Dermis microvascular lymphatic vessel endothelial cell (primary cell): ENCODE measurements around the gene MGAT5. TPM values are rescaled to one million over a fixed set of nuclear protein-coding genes. Genes with fewer than 3 reads are reported as not detected.
"Not testable (repeated sequence)": the region's sequence is repeated elsewhere in the genome, so short reads cannot be mapped to it uniquely, and the experiment has no call there.

ENCODE experiments used
- DNase-seq, 2 donors: peaks; one replicate each; pipeline versions ENCODE4 v3.0.0 to v3.0.0-alpha.2; 2010; ENCODE audit warnings: low read depth in 2 of 2
- total RNA-seq: library from RNA; depleted of rRNA; stranded (reverse); fragments of >200 nt; gene quantifications from 2 replicates; pipeline ENCODE4 v1.2.1, GENCODE V29; 2014

The MGAT5 gene
- total RNA-seq, 1 donor from 2014 or later, result 82.4 TPM

DNA sequence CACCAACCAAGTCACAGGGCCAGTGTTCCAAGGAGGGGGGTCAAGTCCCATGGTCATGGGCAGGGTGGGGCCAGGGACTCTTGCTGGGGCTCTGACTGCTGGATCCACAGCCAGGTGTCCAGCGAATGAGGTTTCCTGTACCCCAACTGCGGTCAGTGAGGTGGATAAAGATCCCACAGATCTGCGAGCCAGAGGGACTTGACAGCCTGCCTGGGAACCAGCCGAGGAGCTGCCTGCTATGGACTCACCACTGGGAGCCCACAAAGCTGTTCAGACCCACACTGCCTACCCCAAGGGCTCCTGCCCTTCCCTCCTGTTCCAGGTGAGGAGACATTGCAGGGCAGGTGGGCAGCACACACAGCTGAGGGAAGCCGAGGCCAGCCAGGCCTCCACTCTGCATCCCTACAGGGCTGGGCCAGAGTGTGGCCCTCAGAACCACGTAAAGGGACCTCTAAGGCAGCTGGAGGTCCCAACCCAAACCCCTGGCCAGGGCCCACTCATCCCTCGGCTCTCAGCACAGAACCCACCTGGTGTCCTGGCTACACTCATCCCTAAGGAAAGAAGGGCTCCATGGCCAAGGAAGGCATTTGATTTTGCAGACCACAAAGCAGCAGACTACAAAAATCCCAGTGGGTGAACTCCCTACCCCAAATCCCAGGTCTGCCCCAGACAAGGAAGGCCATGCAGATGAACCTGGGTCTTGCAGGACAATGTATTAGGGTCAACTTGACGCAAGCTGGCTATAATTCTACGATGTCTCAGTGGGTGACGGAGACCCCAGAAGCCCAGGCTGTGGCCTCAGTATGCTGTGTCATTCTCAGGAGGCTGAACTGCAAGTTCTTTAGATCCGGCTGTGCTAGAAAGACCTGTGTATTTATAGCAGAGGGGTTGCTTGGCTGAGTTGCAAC lies 209.2 kb downstream of the MGAT5 start:
- no peak for DNase-seq

DNA sequence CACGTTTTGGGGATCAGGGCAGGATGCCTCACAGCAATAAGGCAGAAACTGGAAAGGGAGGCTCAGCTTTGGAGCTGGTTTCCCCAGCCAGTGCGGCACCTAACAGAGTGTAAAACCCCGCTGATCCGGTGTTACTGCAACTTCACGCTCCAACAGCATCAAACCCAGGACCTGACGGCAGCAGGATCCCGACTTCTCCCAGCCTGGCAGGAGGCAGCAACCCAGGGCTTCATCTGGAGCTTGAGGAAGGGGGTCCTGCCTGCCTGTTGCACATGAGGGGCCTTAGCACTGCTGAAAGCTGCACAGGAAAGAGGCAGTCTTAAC lies 209.8 kb downstream of the MGAT5 start:
- DNase-seq, result no peak

DNA sequence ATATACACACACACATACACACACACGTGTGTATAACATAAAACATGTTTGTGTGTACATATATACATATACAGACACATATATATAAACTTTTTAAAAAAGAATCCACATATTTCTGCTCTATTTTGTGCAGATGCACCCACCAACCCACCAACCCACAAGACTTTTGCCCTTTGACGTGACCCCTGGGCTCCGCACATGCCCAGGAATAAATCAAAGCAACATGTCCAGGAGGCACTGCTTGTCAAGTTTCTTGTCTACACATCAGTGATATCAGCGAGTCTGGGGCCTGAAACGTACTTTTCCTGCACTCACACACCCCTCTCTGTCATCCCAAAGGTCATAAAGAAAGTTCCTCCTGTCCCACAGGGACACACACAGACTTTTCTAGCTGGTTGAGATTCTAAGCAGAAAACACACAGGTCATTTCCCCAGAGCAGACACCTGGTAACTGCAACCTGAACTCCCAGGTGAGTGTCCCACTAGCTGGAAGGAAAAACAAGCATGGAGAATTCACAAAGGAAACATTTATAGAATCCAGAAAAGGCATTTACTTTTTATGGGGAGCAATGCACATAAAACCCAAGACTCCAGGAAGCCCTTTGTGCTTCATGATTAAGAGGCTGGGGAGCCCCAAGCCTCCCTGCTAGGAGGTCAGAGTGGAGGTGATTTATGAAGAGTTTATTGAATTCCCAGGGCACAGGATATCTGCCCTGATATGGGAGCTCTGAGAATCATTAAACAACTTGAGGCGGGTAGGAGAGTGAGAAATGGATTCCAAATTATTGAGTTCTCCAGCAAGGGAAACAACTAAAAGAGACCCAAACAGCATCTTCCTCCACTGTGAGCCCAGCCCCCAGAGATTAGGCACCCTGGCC lies 211.6 kb downstream of the MGAT5 start:
- no peak for DNase-seq

DNA sequence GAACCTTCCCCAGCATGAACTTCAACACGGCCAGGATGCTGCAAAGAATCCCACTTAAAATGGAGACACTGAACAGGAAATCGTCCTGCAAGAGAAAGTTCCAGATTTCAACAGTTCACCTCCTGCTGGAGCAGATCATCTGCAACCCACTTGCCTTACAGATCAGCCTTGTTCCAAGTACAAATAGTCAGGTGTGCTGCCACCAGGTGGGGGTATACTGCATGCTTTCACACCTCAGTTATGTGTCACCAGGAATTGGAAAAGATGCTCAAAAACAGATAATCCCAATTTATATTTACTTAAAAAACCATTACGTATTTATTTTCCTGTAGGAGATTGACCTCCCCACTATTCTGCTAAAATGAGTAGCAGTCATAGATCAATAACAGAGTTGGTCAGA lies 212.3 kb downstream of the MGAT5 start:
- DNase-seq, result peak; percentile 22 to 43

DNA sequence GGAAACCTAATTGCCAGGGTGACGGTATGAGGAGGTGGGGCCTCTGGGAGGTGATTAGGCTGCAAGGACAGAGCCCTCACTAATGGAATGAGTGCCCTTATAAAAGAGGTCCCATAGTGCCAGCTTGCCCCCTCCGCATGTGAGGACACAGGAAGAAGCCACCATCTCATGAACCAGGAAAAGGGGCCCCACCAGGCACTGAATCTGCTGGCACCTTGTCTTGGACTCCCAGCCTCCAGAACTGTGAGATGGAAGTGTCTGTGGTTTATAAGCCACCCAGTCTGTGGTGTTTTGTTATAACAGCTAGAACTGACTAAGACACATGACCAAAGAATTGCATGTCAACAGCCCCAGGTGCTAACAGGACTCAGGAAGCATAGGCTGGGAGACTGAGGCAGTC lies 214.3 kb downstream of the MGAT5 start:
- DNase-seq, result no peak

DNA sequence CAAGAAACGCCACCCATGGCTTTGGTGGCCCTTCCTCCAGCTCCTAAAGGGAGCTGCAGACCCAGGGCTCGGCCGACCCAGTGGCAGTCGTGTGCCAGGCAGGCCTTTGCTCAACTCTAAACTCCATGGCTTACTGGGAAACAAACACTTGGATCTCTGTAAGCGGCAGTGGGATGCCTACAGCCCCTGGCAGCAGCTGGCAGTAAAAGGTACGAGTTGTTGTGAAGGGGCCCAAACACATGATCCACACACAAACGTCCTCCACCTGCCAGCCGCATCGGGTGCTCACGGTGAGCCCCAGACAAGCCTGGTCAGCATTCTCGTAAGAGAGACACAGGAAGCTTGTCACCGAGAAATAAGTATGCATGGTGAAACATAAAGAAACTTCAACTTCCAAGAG lies 214.9 kb downstream of the MGAT5 start:
- no peak for DNase-seq

DNA sequence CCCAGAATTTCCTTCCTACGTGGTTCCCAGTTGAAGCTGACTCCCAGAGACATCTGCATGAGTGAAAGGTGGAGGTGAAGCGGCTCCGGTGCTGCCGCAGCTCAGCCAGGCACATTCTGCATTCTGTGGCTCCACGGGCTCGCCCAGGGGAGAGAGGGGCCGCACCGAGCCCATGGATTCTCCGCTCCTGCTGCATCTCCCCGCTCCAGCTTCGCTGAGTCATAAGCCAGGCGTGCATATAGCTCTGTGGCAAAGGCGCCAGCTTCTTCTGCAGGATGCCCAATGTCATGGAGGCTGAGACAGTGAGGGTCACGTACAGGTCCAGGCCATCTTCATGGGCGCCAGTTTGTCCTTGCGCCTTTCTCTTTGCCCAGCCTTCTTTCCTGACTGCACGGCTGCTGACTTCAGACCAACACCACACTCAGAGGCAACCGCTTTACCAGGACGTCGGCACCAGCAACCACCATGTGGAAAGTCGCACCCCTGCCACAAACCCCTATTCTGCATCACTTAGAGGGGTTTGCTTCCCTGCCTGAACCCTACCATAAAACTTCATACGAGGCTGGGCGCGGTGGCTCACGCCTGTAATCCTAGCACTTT lies 215.7 kb downstream of the MGAT5 start:
- DNase-seq, result no peak

DNA sequence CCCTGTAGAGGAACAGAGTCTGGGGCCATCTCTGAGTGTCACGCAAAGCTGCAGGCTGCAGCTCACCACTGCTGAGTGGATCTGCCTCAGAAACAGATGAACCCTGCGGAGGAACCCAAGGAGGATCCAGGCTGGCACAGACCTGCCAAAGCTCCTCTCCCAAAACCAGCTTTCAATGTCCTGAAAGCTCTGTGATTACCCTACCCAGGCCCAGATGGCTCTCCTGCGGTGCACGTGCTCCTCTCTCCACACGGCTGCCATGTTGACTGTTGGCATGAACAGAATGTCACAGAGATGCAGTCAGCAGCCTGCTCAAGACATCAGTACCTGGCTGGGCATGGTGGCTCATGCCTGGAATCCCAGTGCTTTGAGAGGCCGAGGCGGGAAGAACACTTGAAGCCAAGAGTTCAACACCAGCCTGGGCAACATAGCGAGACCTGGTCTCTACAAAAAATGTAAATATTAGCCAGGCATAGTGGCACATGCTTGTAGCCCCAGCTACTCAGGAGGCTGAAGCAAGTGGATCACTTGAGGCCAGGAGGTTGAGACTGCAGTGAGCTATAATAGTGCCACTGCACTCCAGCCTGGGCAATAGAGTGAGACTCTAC lies 216.8 kb downstream of the MGAT5 start:
- no peak for DNase-seq

DNA sequence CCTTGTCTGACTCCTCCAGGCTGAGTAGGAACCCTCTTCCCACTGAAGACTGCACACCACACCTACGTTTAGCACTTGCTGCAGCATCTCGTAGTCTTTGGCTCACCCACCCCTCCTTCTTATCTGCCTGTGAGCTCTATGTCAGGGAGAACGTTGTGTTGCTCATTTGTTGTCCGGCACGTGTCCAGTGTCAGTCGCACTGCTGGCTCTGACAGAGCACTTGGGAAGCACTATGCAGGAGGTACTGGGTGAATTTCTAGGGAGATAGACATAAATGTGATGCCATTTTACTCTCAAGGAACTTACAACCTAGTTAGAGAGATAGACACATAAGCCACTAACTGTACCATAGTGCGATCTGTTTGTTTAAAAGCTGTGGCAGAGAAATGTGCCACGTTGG lies 223.1 kb downstream of the MGAT5 start:
- DNase-seq, result not testable (repeated sequence)

DNA sequence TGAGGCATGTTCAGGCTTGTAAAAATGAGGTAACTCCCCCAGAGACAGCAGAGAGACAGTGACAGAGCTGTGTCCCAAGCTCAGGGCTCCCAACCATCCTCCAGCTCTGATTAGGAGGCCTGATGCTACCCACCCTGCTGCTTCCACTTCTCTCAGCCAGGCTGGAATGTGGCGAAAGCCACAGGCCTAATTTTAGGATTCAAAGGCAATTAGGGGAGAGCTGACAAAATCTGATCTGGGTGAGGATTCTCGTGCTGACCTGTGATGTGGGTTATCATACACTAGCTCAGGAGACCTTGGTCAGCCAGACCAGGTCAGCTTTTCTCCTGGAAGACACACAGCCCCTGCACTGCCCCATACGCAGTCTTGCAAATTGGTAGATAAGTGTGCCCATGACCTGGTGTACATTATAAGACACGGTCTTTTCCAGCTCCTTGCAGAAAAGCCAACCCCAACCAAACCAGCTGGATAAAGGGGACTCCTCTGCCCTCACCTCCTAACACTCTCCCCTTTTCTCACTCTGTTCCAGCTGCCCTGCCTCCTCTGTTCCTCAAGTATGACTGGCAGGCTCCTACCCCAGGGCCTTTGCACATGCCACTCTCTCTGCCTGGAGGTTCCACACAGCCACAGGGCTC lies 225.9 kb downstream of the MGAT5 start:
- DNase-seq, result no peak

DNA sequence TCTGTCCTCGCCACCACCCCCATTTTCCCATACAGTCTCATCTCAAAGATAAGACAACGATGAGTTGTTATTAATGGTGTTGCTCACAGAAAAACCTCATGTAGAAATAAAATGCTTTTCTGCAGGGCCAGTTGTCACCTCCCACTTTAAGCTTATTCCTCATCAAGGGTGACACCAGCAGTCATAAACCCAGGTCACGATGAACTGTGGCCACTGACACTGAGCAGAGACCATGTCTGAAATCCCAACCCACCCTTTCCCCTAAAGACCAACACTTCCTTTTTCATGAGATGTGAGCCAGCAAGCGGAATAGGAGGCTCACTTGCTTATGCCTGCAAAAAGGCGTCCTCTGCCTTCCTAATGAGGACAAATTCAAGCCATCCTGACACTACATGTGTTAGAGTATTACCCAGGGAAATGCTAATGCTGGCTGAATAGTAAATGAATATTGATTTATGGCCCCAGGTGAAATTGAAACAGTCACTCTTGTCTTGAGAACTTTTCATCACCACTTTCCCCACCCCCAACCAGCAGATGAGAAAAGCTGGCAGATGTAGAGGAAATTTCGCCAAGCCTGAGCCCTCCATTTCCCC lies 228.4 kb downstream of the MGAT5 start:
- no peak for DNase-seq

DNA sequence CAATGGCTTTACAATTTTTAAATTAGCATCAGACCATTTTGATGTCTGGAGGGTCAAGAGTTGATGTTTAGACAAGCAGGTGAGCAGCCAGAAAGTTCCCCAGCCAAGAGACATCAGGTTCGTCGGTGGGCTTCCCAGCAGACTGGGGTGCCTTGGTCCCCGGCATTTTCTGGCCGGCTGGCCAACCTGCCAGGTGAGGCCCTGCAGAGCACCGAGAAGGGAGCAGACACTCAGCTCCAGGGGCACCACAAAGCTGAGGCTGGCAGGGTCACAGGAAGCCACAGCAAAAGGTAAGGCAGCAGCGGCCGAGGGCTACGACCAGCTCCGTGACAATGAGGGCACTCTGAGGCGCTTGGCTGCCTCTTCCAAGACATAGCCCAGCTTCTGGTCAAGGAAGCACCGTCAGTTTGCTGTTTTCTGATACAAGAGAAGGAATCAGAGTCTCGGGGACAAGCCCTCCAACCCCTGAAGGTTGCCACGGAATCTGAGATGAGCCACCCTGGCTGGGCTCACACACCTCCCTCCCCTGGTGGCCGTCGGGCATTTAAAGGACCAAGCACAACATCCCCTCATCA lies 229.0 kb downstream of the MGAT5 start:
- no peak for DNase-seq

DNA sequence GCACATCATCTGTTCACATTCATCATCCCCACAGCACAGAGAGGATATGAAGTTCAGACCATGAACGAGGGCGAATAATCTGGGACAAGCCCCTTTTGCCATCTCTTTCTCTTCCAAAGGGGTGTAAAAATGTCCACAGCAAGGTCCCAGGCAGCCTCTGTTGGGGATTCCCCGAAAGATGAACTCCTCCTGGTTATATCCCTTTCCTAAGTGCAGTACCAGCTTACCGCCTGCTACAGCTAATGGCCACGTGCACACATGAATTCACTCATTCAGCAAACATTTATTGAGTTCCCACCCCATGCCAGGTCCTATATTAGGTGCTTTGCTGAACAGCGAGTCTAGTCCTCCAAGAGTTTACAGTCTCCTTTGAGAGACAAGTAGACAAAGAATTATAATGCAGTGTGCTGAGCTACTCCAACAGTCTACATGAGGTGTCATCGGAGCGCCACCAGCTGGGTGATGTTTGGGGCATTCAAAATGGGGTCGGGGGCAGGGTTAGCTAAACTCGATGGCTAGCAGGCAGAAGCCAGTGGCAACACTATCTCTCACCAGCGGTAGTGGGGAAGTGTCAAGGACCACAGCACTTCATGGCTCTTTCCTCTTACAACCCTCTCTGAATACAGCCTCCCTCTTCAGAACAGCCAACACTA lies 236.0 kb downstream of the MGAT5 start:
- DNase-seq, result no peak

DNA sequence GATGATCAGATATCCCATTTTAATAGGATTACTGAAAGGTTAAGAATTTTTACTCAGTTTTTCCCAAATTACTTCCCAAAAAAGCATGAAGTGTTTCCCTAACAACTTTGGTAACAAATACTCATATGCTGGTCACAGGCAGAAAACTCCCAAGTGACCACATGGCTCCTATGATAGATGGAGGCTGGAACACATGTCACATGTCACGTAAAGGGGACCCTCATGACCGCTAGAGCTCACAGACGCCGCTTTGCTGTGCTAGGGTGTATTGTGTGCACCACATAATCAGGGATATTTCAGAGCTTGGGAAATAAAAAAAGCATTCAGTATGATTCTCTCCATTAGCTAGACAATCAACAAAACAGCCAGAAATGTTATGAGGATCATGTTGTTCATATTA lies 236.7 kb downstream of the MGAT5 start:
- no peak for DNase-seq

DNA sequence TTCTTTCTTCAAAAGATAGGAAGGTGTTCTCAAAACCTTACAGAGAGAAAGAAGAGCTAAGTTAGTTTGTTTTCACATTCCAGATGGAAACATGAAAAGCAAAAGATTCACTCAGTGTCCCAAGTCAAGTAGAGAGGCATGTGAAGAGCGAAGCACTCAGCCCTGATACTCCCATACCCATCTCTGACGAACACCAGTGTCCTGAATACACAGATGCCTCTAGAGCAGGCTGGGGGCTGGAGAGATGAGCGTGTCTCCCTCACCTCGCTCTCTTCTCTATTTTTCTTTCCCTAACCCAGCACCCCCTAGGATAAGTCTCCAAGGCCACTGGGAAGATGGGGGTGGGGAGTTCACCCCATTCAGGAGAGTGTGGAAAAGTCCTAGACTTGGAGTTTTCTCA lies 237.2 kb downstream of the MGAT5 start:
- DNase-seq, result no peak

DNA sequence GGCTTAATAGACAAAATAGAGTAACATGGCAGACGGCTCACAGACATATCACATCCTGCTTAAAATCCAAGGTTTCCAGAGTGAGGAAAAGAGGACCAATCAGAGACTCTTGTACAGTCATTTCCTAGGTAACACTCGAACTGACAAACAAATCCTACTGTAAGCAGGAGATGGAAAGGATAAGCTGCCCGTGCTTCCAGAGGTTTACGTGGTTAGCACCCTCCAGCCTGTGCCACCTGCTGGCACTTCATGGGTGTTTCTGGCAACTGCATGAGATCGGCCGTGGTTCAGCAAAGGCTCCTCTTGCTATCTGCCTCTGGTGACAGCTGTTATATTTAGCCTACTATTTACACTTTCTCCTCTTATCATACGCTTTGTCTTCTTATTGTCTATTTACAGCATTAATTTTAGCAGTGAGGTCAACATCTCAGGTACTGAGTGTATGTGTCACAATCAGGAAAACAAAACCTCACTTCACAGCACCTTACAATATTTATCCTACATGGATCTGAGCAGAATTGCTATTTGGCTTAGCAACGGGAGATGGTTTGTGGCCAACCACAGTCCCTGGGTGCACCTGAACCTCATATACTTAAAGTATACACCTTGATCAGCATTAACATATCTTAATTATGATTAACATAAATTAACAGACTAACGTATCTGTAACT lies 238.0 kb downstream of the MGAT5 start:
- peak in 1 of 2 donors; percentile 3 for DNase-seq

DNA sequence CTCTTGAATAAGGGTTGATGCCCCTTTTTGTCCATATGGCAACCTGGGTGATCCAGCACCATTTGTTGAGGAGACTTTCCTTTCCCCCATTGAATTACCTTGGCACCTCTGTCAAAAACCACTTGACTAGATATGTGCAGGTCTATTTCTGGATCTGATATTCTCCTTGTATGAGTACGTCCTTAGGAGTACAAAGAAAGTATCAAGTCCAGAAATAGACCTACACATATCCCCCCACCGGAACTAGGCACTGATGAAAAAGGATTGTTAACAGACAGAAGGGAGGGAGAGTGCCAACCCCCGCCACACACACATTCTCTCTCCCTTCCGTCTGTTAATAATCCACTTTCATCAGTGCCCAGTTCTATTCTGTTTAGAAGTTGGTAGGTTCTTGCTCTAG lies 239.9 kb downstream of the MGAT5 start:
- no peak for DNase-seq

DNA sequence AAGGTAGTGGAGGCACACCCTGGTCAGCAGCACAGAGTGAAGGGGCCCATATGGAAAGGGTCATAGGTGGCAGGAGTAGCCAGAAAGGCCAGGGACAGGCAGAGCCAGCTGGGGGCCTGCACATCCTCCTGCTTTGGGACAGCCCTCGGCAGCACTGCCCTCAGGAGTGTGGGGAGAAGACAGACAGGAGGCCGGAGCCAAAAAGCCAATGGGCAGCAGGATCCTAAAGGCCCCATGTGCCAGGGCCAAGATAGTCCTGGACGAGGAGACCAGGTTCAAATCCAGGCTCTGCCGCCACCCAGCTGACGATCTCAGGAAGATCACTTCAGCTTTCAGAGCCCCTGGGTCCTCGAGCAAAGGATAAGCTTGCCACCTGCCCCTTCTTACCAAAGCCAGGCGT lies 244.8 kb downstream of the MGAT5 start:
- DNase-seq, result no peak

DNA sequence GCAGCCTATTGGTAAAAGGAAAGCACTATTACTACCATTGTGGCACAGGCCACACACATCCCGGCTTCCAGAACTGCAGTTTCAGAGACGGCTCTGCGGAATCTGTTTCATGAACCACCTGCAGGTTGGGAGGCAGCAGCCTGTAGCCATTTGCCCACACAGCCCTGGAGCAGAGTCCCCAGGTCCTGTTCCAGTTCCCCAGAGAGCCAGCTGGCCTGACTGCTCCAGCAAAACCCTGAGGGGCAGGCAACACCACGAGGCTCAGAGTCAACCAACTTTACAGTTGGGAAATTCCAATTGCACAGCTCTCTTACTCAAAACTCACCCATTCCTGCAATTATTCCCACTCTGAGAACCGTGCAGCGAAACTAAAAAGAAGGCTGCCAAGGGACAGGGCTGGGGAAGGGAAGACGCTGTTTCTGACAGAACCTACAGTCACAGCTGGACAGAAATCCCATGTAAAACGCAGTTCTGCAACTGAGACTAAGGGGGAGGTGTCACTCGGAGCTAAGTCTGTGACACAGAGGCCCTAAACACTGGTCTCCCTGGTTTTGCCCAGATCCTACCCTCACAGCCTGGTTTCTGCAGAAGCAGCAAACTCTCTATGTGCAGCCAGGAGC lies 245.5 kb downstream of the MGAT5 start:
- DNase-seq, result no peak
